NCI-H2029 (cell line): ENCODE measurements around the gene SETD5.
"Not testable (repeated sequence)": the region's sequence is repeated elsewhere in the genome, so short reads cannot be mapped to it uniquely, and the experiment has no call there.

Source experiments
- DNase-seq: peaks from one replicate; lab custom pipeline; 2025; lab: John Stamatoyannopoulos, UW

Gene SETD5

DNA sequence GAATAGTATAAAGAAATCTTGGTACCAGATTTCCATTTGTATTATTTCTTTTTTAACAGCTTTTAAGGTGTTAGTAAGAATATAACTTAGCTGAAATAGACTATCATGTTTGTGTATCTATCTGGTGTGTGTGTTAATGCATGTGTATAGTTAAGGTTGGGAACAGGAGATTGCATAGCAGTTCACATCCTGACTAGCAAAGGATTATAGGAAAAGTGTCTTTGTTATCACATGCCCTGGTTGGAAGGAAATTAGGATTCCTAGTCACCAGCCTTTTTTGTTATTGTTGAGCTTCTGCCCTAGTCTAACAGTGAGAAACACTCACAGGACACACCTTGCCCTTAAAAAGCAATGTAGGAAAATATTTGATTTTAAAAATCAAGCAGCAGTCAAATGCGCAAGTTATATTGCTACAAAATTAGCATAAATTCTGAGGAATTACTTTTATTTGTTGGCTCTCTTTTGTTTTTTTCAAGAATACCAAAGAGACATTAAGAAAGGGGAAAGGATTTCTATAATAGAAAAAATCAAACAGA is 58.2 kb downstream of the SETD5 start:
- no peak for DNase-seq

DNA sequence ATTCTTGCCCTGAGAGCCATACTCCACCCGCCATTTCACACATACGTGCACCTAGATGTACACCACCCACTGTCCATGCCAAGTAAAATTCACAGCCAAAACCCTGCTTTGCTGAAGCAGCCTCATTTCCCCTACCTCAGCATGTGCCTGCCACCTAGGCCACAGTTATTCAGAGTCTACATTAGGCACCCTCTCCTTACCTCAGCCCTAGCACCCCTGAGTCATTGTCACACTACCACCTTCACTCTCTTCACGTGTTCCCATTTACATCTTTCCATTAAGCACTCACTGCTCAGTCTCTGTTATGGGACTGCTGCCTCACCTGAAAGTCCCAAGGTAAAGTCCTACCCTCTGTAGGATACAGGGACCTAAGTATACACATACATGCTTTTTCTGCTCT is 70.0 kb downstream of the SETD5 start:
- DNase-seq: no peak

DNA sequence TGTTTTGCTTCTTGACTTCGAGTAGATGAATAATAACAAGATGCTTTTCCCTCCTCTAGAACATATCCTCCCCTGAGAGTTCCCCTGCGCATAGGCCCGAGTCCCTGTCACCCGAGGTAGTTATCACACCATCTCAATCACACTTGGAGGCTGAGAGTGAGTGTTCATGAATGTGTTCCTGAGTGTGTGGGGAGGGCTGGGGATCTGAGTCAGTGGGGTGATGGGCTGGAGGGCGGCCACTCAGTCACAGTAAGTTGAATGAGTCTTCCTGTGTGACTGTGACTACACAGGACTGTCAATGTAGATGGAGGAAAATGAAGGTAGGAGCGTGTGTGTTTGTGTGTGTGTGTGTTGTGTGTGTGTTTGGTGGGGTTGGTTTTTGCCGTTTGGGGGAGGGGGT is 71.0 kb downstream of the SETD5 start:
- DNase-seq: no peak

DNA sequence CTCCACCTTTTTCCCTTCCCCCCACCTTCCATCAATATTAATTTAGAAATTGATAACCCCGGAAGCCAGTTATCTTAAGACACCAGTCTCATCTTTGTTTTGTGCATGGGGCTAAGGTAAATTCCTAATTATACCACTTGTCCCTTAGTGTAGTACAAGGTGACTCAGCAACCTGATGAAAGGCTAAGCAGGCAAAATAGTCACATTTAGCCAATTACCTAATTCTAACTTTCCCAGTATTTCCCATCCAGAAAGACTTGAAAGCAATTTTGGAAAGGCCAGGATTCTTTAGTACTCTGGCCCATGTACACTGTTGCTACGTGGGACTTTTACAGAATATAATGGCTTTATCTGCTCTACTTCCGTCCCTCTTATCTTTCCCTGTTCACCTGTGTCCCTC is 72.6 kb downstream of the SETD5 start:
- DNase-seq: no peak

DNA sequence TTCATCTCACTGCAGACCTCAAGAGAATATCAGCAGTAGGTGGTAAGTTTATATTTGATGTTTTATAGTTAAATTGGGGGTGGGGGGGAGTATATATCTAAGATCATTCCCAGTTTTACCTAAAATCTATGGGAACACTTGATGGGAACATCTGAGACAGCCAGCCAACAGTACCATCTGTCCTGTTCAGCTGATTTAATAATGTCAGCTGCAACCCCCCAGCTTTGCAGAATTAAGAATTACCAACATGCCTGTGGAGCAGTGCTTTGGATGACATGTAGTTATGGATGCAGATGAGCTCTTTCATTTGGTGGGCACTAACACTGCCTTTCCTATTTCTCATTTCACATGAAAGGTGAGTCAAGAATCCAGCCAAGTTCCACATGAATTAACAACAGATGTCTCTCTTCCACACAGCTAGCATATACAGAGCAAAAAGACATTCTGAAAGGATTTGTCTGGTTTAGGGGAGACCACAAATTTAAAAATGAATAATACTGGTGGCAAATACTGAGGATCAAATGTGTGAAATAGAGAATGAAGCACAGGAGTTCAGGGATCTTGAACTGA is 76.2 kb downstream of the SETD5 start:
- no peak for DNase-seq

DNA sequence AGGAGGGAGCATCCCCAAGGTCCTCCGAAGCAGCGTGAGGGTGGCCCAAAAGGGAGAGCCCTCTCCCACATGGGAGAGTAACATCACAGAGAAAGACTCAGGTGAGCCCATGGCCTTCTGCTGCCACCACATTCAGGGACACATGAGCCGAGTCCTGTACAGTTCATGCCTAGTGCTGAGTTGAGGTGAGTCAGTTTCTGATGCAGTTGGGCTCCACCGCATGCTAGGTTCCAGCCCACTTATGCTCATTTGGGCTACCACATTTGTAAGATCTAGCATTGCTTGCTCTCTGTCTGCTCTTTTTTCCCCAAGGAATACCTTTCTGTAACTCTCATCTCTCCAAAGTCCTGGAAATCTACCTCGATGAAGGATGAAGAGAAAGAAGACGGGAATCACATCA is 77.1 kb downstream of the SETD5 start:
- DNase-seq: no peak

DNA sequence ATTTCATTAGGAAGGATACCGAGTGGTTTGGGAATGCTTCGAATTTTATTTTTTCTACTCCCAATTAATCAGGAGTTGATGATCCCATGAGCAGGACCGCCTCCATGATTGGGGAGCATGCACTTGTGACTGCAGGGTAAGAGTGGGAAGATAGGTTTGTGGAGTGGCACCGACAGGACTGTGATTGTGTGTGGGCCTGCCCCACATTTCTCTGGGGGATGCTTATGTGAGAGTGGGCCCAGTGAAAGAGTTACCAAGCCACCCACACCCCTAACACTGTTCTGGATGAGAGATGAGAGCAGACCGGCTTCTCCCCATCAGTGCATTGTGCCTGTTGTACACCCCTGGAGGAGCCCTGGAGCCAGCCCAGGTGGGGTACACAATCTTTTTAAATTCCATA is 79.5 kb downstream of the SETD5 start:
- no peak for DNase-seq

DNA sequence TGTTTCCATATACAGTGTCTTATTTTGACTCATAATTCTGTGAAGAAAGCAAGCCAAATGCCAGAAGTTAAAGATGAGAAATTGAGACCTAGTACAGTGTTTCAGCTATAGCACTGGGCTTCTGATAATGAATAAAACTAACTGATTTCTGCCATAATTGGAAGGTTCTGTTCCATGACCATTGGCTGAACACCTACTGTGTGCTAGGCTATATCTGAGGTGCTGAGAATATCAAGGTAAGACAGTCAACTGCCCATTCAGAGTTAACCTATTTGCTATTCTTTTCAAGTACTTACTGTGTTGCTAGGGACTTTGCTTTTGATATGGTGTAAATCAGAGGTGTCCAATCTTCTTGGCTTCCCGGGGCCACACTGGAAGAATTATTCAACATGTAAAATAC is 82.8 kb downstream of the SETD5 start:
- DNase-seq: no peak

DNA sequence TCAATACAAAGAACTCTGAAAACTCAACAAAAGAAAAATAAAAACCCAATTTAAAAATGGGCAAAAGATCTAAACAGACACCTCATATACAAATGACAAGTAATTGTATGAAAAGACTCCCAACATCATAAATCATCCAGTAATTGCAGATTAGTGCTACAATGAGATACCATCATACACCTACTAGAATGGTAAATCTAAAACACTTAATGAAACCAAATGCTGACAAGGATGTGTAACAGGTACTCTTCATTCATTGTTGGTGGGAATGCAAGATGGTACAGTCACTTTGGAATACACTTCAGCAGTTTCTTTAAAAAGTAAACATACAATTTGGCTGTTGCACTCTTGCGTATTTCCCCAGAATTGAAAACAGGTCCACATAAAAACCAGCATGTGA is 87.8 kb downstream of the SETD5 start:
- no peak for DNase-seq

DNA sequence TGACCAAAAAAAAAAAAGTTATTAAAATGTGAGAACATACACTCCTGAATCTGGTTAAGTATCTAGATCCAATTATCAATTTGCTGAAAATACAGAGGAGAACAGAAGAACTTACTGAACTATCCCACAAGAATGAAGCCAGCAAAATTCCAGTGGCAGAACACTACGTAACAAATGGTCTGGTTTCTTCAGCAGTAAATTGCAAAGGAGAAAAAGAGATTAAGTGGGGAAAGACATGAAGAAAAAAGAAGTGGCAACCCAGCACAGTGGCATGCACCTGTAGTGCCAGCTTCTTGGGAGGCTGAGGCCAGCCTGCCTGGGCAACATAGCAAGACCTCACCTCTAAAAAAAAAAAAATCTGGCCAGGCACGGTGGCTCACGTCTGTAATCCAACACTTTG is 94.1 kb downstream of the SETD5 start:
- no peak for DNase-seq

DNA sequence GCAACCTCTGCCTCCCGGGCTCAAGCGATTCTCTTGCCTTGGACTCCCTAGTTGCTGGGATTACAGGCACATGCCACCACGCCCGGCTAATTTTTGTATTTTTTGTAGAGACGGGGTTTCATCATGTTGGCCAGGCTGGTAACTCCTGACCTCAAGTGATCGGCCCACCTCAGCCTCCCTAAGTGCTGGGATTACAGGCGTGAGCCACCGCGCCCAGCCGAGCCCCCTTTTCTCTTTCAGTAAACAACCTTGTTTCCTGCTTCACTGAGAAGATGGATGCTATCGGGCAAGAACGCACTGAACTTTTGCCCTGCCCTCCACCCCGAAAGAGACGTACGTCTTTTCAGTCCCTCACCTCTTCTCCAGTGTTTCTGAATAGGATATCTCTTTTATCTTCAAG is 96.6 kb downstream of the SETD5 start:
- DNase-seq: not testable (repeated sequence)

DNA sequence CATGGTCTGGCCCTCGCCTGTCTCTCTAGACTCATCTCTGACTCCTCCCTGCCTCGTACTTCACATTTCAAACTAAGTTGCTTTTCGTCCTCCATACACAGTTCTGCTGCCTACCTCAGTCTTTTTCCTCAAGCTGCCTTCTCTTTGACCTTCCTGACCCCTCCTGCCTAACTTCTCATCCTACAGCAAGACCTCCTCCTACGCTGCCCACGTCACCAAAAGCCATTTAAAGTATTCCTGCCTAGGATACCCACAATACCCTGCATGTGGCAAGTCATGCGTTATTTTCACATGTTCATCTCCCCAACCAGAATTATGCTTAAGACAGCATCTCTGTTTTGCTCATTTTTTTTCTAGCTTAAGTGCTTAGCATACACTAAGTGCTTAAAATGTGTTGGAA is 99.5 kb downstream of the SETD5 start:
- no peak for DNase-seq

DNA sequence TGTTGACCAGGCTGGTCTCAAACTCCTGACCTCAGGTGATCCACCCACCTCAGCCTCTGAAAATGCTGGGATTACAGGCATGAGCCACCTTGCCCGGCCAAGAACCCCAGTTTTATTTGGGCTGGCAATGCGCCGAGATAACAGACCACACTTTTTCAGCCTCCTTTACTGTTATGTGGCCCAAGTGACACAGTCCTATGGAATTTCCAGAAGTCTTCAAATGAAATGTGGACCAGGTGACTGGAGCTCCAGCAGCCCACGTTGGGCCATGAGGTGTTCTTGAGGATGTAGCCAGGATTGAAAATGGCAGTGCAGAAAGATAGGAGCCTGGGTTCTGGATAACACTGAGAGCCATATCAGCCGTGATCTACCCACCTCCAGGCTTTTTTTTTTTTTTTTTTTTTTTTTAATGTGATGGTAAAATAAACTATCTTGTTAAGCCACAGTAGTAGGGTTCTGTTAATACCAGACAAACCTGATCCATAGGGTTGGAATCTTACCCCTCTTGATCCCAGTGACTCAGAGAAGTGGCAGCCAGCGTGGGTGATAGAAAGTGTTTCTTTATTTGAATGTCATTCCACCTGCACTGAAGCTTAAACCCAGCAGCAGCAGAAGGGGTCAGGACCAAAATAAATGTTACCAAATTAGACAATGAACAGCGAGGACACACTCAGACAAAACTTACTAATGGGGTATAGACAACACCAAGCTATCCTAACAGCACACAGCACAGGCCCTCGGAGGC is 100.6 kb downstream of the SETD5 start:
- DNase-seq: no peak

DNA sequence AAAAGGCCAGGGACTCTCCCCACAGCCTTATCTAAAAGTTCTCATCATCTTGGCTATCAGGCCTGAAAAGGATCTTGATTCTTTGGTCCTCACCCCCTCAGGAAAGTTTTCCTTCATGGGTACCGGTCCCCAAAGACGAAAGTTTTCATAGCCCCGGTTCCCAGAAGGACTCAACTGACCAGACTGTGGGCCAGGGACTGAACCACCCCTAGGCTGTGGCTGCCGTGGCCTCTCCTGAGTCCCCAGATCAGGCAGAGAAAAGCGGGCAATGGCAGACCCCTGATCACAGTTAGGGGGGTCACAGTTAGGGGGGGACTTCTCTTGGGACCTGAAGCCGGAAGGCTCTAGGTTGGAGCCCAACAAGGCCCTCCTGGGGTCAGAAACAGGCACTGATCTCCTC is 101.4 kb downstream of the SETD5 start:
- DNase-seq: no peak

DNA sequence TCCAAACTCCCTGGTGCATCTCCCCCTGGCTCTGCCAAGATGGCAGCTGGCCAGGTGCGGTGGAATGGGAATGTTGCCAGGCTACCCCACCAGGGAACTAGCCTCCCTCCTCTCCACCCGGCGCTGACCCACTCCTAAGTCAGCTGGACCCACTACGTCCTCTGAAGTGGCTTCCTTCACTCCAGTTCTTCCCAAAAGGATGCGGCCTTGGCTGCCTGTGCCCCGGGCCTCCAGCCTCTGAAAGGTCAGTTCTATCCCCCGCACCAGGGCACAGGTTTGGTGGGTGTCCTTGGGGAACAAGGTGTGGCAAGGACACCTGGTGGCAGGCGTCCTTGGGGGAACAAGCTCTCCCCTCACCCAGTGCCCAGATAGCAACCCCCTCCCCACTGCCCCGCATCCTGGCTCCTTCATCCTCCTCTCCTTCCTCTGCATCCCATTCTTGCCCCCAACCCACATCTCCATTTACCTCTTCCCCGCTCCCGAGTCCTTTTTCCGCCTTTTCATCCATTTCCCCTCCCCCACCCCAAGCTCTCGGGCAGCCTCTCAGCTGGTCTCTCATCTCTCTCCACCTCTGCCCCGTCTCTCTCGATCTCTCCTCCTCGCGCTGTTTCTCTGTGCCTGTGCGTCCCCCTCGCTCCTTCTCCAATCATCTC is 102.2 kb downstream of the SETD5 start:
- DNase-seq: no peak

DNA sequence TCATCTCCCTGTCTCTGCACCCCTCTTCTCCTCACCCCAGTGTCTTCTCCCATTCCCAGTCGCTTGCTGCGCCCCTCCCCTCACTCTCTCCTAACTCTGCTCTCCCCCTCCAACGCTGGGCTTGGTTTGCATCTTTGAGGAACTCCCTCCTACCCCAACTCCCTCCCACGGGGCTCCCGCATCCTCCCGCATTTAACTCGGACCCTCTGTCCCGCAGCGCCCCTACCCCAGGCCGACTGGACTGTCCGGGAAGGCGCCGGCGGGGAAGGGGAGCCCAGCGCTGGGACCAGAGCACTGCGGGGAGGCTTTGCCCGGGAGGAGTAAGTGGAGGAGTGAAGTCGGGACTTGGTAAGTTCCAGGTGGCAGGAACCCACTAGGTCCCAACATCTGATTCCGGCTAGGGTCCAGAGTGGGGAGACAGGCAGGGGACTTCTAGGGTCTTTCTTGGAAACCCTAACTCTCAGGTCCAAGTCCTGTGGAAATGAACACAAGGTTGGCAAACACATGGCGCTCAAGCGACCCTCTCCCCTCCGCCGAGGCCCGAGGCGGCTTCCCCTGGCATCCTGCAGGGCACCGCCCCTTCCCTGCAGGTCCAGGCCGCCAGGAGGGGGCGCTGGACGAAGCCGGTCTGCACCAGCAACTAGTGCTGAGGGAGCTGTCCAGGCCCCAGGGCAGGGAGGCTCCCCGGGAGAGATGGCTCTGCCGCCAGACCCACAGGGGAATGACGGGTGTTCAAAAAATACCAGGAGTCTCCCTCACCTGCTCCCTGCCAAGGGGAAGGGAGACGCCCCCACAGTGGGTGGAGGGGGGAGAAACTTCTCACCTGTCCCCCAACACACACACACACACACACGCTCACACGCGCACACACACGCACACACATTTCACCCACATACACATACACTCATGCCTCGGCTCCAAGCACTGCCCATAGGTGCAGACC is 103.0 kb downstream of the SETD5 start:
- DNase-seq: peak; percentile 31

DNA sequence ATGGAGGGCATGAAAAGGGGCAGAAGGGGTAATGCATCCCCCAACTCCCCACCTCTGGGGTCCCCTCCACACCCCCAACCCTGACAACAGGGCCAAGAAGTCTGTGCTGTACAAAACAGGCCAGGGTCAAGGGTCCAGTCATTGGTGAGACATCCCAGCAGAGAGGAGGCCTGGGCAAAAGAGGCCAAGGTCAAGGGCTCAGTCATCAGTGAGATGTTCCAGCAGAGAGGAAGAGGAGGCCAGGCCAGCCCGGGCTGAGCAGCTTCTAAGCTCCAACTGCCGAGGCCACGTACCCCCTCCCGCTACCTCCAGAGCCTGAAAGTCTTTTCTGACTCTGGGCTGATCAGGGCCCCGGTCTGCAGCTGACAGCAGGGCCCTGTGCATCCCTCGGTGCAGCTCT is 103.8 kb downstream of the SETD5 start:
- DNase-seq: no peak

DNA sequence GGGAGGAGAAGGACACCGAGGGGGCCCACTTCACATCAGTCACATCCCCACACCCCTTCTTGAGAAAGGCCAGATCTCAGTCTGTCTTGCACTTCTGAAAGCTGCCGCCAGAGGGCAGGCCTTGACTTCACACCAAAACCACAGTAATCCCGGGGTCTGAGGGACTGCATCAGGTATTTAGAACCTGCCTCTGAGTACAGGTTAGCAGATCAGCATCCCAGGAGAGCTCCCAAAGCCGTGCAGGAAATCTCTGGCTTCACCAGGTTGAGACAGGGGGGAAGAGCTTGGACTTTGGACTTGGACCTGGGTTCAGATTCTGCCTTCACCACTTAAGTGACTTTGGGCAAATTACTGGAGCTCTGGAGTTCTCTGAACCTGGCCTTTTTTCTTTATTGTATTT is 105.9 kb downstream of the SETD5 start:
- peak; percentile 75 for DNase-seq

DNA sequence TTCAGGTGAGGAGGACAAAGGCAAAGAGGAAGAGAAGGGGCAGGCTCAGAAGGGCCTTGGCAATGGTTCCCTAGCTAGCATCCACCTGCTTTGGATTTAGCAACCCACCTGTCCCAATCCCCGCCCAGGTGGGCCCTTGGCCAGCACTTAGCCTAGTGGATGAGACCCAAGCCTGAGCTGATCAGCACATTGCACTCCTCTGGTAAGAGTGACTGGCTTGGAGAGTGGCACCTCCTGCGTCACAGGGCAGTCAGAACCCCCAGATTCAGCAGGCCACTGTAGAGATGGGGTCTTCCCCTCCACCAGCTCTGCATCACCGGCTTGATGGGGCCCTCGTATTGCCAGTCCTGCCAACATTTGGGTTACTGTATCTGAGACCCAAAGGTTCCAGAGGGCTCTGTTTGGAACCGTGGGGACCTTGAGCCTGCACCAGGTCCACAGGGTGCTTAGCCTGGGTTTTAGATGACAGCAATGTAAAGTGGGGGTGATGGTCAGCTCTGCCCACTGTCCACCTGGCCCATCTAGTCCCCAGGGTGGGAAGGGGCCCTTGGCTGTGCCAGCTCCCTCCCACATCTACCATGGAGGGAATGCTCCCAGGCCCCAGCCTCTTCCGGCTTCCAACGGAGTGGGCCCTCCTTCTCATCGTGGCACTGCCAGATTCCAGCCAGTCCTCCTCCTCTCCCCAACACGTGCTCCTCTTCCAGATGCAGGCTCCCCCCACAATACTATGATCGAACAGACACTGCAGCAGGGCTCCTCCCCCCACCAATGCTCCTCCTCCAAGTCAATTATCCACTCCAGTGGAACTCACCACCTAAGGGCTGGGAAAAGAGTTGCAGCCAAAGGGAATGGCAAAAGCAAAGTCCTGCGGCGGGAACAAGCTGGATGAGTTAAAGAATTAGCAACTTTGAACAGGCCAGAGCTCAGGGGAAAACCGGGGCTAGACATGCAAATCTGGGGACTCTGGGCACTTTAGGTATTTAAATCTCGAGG is 110.5 kb downstream of the SETD5 start:
- peak; percentile 67 for DNase-seq

DNA sequence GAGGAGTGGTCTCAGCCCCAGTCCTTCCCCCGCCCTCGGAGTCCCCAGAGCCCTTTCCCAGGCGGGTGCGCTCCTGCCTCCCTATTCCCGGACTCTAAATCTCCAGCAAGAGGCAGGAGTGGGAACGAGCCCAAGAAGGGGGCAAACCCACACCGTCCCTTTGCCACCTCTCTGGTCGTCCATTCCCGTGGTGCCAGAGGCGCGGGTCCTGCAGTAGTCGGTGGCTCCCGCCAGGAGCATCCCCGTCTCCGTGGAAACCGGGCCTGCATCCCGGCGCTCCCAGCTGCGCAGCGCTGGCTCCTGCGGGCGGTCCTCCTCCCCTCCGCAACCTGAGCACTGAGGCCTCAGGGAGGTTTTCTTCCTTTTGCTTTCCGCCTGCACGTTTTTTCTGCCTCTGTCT is 111.4 kb downstream of the SETD5 start:
- no peak for DNase-seq

DNA sequence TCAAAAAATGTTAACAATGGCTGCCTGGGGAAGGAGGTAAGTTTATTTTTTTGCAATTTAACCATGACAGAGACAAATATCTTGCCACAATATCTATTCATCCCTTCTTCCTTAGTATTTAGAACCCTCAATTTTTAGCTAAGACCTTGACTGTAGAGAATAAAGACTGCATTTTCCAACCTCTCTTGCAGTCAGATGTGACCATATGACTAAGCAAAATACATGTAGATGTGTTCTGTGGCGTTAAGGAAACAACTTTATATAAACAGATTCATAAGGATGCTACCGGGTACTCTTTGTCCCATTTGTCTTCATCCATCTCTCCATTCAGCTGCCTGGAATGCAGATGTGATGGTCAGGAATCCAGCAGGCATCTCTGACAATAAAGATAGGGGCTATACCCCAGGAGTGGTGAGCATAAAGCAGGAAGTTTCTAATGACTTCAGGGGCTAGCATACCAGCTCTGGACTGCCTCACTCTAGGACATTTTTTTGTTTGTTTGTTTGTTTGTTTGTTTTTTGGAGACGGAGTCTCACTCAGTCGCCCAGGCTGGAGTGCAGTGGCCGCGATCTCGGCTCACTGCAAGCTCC is 115.1 kb downstream of the SETD5 start:
- DNase-seq: no peak
